ENCODE measurements around the gene TLX2.

TLX2 gene

DNA sequence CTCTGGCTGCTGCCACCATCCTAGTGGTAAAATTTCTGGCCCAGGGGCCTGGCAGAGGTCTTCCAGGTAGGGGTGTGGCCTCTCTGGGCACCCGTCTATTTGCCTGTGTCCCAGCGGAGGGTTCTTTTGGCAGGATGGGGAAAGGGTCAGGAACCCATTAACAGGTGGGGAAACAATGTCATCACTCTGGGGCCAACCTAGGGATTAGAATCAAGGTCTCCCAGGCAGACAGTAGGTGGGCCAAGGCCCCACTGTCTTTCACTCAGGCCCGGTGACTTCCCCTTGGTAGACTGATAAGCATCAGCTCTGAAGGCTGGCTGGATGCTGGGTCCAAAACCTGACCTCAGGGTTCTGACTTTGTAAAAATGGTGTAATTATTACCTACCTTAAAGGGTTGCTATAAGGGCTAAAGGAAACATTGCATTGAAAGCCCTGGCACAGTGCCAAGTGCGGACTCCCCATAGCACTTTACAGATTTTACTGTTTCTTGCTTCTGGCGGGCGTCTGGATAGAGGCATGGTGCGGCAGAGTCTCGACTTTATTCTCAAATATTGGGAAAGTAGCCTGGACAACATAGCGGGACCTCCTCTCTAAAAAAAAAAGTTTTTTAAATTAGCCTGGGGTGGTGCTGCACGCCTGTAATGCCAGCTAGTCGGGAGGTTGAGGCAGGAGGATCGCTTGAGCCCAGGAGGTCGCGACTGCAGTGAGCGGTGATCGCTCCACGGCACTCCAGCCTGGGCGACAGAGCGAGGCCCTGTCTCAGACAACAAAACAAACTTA is 17.1 kb upstream of the TLX2 start:
- DNase-seq (ENCODE audit: low spot score), result no peak

DNA sequence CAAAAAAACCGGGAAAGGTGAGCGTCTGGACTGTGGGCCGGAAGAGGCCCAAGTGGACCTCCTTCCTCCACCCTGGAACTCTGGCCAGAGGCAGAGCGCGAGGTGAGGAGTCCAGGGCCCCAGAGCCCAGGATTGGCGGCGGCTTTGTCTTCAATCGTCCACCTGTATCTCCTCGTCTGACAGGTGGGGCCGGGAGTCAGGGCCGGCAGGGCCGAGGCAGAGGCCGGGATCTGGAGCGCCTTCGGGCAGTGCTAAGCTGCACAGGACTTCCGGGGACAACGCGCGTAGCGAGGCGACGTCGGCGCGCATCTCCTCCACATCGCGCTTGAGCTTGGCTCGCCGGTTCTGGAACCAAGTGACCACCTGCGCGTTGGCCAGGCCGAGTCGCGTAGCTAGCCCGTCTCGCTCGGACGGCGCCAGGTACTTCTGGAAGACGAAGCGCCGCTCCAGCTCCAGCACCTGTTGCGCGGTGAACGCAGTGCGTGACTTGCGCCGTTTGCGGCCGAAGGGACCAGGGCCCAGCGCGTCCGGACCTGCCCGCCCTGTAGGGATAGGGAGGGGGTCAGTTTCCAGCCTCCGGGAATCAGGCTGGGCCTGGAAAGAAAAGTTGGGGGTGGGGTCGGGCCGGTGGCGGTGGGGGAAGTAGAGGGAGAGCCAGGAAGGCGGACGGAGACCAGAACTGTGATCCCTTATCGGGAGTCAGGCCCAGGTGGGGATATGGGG is 16.3 kb upstream of the TLX2 start:
- peak; percentile 59 for DNase-seq (ENCODE audit: low spot score)

DNA sequence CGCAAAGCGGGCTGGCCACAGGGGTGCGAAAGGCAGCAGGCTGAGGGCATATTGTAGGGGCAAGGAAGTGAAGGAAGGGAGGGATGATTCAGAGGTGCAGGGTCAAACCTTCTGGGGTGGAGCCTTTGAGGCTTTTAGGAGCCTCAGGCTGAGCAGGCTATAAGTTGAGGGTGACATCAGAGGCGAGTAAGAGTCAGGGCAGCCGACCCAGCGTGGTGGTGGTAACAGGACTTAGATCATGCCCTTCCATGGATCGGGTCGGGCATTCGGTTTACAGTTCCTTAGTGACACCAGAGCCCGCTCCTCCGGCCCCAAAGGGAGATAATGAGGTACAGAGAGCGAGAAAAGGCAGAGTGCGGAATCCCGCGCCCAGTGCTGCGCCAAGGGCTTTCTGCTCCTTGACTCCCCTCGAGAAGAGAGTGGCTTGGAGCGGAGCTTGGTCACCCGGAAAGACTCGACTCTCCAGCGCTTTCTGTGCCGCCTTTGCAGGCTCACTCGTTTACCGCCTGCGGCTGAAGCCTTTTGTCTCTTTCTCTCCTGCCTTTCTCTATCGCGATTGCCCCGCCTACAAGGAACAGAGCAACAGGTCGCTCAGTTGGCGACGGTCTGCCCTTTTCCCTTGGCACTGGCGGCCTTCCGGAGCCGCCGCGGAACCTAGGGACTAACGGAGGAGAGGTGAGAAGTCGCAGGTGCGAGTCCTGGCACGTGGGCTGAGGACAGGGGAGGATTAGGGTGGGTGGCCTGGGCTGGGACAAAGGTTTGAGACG is 15.6 kb upstream of the TLX2 start:
- DNase-seq (ENCODE audit: low spot score), result peak; percentile 41

DNA sequence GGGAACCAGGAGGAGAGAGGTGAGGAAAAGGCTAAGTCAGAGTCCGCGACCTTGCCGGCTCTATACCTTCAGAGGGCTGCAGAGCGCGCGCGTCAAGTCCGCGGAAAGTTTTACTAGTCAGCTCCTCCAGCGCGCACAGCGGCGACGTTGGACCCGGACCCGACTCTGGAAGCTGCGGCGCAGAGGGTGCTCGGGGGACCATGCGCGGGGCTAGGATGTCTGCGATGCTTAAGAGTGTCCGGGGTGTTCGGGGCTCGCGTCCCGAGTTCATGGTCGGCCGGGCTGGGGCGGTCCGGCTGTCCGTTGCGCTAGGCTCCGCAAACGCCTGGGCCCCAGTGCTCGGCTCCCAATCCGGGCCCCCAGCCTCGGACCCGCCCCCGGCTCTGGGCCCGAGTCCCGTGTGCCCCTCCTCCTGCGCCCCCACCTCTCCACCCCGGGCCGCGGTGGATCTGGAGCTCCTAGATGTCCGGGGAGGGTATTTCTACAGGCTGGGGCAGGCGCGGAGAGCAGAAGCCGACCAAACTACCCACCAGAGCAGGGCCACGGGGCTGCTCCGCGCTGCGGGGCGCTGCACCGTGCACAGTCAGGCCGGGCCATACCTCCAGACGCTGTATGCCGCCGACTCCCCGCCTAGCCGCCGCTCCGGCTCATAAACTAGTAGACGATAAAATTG is 14.8 kb upstream of the TLX2 start, which contains the start of gene LBX2:
Gene LBX2, minus strand, starts transcription at position 337 of the 673 bp plus-strand sequence. Its CDS starts 66 bp downstream, at position 271.
- DNase-seq (ENCODE audit: low spot score), result peak; percentile 57

DNA sequence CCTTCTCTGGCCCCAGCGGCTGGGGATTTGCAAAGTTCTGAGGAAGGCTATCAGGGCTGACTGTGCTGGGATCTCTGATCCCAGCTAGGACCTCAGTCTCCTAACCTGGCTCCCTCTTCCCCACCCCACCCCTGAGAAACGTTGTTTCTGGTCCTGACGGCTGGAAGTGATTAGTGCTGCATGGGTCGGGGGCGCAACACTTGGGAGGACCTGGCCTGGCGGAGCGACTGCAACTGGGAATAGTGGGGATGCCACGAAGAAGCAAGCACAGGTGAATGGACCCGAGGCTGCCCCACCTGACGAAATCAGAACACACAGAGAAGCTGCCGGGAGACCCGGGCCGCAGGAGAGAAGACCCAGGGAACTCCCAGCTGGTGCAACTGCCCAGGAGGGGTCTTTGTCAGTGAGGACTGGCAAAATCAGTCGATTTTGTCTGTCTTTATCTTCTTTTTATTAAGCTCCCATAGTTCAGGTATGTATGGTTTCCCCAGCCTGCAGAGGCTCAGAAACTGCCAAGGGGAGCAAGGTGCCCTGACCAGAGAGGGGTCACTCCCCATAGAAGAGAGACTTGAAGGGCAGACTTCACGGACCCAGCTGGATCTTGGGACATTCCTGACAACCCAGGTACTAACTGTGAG is 14.2 kb upstream of the TLX2 start:
- no peak for DNase-seq (ENCODE audit: low spot score)

DNA sequence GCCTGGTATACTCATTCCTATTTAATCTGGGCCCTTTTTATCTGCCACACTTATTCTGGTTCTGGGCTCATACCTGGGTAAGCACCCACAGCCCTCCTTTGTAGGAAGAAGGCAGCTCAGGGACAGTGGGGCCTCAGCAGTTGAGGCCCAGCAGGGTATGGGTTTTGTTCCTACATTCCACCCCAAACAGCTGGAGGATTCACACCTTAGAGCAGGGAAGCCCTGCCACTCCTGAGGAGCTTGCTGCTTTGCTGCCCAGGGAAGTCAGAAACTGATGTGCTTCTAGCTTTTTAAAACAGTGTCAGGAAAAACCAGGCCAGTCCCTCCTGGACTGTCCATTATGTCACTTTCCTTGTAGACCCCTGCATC is 13.7 kb upstream of the TLX2 start:
- no peak for DNase-seq (ENCODE audit: low spot score)

DNA sequence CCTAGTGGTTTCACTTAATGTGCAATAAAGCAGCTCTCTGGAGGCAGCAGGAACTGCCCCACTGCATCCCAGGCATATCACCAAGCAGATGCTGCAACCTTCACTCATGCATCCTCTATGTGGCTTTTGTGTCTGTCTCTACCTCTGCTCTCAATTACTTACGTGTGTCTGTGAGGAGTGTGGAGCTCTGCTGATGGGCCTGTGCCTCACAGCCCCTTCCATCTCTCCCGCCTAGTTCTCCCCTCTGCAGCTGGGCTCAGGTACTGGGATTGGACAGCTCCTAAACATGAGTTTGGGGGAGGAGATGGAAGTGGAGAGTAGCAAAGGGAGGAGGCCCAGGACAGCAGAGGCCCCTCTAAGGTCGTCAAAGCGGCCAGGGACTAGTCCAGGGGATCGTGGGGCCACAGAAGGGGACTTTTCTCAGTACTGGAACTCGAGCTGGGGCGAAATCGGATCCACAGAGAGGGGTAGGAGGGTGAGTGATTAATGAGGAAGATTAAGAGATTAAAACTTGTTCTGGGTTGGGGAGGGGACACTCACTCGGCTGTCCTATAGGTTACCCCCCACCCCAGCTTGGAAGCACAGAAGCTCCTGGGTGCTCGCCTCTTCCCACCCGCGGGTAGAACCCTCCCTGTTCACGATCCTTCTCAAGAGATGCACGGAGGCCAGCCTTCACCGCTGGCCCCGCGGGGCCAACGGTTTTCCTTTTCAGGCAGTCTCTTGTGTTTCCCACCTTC is 12.7 kb upstream of the TLX2 start:
- DNase-seq (ENCODE audit: low spot score), result peak; percentile 39

DNA sequence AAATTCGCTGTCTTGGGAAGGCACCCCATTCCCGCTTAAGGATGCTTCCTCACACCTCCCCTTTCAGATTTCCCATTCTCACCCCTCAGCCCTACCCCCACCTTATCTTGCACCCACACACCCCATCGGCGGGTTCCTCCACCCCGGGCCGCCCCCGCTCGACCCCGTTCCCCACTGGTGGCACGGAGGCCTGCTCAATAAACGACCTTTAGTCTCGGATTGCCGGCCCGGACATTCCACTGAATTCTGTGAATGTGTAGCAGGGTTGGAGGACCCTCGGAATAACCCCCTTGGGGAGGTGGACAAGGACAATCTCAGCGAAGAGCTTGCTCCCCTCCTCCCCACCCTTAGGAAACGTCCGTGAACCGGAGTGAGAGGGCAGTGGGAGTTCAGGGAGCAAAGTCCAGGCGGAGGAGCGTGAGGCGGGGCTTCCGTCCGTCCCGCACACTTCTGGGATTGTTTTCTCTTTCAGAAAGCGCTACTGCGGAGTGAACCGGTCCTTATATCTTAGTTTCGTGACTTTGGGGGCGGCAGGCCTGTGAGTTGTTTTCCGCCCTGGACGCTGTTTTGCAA is 12.0 kb upstream of the TLX2 start:
- no peak for DNase-seq (ENCODE audit: low spot score)

DNA sequence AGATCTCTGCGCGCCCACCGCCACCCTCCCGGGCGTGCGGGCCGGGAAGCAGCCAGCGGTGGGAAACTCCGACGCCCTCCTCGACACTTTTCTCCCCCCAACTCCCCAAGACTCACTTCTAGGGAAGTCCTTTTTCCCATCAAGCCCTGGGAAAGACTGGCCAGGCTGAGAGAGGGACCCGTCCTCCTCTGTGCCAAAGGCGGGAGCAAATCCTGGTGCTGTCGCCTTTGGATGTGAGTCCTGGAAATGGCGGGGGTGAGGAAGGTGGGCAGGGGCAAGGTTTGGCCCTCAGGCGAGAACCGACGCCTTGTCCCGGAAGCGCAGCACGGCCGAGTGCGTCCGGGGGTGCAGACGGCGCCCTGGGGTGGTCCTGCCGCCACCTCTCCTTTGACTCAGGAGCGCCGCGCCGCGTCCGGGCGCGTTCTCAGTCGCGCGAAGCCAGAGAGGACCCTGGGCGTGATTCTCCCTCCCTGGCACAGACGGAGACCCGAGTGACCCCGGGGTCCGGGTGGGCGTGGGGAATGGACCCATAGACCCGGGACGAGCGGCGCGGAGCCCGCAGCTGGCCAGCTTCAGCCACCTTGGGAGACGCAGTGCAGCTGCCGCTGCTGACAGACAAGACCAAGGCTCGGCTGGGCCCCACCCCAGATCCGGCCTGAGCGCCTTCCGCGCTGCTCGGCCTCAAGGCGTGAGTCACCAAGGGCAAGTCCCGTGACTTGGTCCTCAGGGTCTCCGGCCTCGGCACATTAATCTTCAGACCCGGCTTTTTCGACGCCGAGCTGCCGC is 11.3 kb upstream of the TLX2 start:
- peak; percentile 69 for DNase-seq (ENCODE audit: low spot score)

DNA sequence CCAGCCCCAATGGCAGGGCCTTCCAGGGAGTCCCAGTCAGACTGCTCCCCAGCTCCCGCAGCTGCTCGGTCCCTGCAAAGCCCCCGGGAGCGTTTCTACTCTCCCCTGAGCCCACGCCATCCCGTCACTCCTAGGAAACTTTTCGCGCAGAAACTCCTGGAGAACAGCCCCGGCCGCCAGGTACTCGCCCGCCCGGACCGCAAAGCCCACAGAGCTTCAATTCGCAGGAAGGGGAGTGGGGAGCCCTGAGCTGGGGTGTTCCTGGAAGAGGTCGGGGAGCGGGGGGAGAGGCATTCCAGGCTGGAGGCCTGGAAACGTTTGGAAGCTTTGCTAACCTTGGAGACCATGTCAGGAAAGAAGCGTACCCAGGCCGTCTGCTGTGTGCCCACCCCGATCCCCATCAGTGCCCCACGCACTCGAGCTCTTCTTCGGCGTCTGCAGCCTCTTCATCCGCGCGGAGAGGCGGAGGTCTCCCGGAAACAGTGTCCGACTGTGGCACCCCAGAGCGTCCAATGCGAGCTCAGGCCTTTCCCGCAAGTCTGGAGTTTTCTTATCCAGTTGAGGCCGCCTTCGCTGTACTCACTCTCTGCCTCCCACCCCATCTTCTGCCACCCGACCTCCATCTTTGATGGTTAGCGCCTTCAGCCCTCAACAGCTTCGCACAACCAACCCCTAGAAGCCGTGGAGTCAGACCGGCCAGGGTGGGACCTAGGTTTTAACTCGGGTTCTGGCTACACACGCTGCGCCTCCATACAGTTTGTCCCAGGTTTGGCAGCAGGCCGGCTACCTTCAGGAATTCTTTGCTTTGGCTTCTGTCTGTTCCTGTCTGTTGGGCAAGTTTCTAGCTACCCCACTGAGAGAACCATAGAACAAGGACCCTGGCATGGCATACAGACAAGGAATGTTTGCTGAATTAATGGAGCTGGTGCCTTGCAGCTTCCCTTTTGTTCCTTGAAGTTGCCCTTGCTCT is 10.5 kb upstream of the TLX2 start:
- DNase-seq (ENCODE audit: low spot score), result no peak

DNA sequence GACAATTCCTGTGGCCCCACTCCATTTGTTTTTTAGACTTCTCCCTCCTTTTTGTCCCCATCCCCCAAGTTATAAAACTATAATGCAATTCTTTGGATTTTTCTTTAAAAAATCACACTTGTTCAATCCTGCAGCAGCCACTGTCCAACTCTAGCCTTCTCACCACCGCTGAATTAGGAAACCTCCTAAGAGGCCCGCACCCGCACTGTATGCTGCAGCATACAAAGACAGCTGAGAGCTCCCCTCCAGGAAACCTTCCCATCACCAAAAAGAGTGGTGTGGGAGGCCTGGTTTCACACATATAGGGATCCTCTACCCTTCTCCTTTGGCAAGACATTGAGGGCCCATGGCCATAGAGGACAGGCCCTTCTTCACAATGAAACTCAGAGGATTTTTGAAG is 9.7 kb upstream of the TLX2 start:
- DNase-seq (ENCODE audit: low spot score), result no peak

DNA sequence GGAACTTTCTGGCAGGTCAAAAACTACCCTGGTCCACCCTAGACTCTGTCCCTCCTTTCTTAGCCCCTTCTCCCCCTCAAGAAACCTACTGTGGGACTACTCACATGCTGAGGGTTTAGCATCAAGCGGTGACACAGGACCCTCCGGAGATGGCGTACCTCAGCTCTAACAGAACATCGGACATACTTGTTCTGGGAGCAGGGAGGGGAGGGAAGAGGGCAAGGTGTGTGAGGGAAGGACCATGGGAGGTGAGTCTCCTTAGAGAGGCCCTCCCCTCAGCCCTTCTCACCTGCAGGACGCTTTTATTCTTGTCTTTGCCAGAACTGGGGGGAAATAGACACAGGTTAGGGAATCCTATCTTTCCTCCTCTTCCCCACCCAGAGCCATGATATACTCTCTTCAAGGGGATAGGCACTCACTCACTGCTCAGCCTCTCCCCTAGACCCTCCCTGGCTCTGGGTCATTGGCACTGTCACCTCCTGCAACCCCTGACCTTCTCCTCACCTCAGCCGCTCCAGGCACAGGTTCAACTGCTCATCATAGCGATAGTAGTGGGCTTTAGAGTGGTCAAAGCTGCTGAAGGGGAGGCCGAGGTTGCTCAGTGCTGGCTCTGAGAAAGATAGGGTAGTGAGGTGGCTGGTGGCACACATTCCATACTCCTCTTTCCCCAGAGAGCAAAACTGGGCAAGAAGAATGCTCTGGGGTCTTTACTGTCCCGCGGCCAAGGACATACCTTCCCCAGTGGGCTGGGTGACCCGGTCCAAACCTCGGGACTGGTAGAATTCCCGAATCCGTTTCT is 8.6 kb upstream of the TLX2 start:
- DNase-seq (ENCODE audit: low spot score), result no peak

DNA sequence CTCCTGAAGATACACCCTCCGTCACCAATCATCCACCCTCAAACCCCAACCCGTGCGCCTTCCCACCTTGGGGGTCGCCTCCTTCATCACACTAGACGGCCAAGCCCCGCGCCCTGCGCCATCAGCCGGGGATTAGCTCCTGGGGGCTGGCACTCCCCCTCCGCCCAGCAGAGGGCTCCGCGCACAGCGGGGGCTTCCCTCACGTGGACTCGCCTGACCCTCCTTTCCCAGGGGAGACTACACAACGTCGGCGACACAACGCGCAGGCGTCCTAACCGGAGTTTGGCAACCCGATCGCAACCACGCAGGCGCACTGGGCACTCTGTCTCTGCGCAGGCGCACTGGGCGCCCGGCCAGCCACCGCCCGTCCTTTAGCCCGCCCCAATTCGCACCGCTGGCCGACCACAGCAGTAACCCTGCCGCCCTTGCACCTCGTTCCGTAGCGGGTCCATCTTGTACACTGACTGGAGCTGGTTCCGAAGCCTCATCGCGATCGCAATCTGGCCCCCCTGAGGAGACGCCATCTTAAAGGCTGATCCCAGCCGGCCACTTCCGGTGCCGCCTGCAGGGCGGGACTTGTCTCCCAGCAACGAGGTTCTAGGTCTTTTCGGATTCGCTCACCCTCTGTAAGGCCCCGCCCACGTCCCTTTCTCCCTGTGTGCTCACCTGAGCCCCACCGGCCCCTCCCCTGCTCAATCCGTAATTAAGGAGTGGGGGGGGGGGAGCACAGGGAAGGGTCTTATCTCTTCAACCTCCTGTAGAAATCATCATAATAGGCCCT is 6.9 kb upstream of the TLX2 start, which contains the start of gene PCGF1:
Gene PCGF1, minus strand, starts transcription at position 551 of the 781 bp plus-strand sequence. Its CDS starts 27 bp downstream, at position 524.
- DNase-seq (ENCODE audit: low spot score), result peak; percentile 93

DNA sequence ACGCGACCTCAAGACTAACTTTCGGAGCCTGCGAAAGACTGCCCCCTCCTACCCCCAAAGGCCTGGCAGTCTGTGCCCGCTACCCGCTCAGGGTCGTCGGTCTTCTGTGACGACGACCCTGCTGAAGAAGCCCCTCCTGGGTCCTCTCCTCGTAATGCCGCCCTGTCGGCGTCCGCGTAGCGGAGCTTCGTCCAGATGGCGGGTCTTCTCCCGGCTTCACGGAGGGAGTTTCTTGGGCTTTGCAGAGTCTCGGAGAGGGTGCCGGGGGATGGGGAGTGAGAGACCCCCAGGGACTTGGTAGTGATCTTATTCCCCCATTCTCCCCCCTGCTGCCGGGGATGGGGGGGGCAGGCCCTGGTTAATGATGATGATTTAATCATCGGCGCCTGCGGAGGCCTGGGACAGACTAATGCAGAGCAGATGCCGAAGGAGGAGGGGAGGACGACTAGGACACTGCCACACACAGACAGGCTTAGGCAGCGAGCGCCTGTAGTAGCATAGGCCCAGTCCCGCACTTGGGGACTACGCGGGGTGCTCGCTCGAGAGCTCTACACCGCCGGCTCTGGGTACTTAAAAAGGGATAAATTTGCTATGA is 6.2 kb upstream of the TLX2 start:
- DNase-seq (ENCODE audit: low spot score), result no peak

DNA sequence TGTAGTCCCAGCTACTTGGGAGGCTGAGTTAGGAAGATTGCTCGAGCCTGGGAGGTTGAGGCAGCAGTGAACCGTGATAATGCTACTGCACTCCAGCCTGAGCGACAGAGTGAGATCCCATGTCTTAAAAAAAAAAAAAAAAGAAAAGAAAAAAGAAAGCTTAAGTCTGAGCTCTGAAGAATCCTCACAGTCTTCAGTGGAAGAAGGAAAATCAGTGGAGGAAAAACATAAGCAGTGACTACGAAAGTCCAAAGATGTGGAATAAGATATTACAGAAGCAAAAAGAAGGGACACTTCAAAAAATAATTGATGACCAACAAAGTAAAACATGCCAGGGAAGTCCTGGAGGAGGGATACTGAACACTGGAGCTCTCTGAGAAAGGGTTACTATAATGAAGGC is 4.0 kb upstream of the TLX2 start:
- DNase-seq (ENCODE audit: low spot score), result no peak

Measured in iPS-NIHi11 (cell line).